GM18519 (cell line): ENCODE data around the gene COL12A1.

Experiments used
- ATAC-seq: cut with Tn5 transposase; IDR thresholded peaks from one replicate; pipeline ENCODE4 v1.9.1; 2021; ENCODE audit warnings: mild to moderate bottlenecking, moderate library complexity; ENCODE audit not compliant: unreplicated experiment, low FRiP score

Gene COL12A1

DNA sequence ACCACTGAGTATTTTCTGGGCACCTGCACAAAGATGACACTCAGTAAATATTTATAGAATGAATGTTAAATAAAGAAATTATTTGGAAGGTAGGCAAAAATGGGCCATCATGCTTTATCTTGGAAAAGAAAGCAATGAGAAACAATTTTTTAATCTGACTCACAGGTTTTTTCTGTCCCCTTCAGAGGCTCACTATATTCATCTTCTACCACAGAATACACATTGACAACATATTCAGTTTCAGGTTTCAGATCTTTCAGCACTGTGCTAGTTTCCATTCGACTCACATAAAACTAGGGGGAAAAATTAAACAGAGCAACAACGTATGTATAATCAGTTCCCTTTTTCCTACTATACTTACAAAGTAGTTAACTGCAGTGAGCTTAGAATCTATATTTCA lies 58.3 kb downstream of the COL12A1 start:
- peak; percentile 96 for ATAC-seq

DNA sequence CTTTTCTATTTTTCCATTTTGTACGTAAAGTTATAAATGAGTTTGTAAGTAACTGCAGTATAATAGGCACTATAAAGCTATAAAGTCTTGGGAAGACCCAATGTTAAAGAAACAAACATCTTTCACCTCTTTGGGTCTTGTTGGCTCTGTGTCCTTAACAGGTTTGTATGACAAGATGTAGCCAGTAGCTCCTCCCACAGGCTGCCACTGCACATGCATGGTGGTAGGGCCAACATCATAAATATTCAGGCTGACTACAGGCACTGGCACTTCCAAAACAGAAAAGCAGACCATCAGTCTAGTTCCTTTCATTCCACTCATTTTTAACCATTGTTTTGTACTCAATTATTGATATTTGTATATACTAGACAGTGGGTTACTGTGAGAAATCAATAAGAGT lies 59.9 kb downstream of the COL12A1 start:
- ATAC-seq = no peak

DNA sequence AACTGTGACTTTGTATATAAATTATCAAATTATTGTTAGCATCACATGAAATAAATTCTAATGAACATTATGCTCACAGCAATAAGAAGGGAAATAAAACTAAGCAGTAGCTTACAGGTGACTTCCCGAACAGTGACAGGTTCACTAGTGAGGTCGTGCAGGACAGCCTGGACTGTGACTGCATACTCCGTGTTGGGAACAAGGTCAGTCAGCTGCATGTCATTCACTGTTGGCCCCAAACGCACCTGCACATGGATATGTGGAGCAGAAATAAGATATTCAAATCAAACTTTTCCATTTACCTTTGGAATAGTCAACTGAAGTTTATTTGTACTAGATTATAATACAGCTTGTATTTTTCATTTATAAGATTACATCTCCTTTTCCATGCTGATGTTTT lies 60.6 kb downstream of the COL12A1 start:
- ATAC-seq = no peak

DNA sequence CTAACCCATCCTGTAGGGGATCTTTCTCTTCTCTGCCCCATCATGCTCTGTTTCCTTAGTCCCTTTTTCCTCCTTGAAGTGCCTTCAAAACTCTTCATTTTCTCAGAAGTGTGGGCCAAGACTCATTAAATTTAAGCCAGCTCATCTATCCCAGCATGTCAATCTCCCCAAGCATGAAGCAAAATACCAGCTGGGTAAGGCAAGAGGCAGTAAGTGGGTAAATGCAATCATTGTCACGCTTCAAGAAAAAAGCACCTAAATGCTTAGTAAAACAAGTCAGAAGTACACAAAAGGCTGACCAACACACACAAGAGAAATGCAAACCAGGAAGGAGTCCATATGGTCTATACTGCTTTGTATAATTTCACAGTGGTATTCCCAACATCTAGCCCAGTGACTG lies 61.5 kb downstream of the COL12A1 start:
- no peak for ATAC-seq

DNA sequence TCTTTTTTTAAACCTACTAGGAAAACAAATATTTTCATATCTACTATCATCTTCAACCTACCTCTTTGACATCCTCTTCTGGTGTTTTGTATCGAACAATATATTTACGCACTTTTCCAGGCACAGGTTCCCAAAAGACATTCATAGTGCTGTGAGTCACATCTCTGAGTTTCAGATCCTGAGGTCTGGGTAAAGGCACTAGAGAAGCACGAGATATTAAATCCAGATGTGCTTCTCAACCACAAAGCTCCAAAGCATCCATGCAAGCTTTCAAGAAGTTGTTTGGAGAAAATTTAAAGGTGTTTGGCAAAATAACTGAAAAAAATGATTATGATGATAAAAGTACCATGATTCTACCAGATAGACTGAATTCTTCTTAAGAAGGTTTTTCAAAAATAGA lies 62.7 kb downstream of the COL12A1 start:
- ATAC-seq = no peak

DNA sequence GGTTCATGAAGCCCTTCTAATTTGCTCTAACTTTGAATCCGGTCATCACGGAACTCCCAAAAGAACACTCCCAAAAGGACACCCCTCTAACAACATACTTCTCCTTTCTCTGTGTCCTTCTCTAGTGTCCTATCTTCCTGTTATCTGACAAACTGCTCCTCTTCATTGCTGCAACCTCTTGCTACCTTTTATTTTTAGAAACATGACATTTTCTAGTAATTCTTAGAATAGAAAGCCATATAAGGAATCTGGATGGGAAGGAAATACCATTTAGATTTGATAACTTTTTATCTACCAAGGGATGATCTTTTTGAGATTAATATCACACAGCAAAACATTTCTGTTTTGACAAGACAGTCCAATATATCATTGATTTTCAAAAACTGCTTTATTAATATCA lies 63.1 kb downstream of the COL12A1 start:
- ATAC-seq = no peak

DNA sequence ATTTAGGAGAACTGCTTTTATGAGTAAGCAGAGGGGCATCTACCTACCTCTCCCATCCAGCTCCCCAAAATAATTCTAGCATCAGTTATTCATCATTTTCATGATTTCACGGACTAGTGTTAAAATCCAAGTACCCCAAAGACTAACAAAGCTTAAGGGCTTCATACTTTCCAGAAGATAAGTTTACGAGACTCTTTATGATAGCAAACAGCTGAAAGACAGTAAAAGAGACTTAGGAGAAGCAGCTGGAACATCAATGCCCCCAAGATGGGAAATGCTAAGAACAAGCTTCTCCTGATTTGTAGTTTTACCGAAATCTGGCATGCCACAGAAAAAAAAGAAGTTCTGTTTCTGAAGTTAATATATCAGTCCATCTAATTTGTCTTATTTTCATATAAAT lies 70.0 kb downstream of the COL12A1 start:
- ATAC-seq = no peak

DNA sequence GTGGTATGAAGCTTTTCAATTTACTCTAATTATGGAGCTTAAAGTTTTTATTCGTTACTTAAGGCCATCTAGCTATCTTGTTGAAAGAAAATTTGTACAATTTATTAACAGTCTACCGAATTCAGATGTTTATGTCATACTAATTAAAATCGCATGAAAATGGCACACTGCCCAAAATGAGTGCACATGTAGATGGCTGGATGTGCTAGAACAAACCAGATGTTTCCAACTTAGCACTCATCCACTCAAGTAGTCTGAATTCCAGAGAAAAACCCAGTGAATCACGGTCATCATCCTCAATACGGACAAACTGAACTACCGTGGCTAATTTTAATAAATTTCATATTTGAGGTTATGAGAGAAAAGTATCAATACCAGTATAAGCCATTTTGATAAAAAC lies 70.4 kb downstream of the COL12A1 start:
- ATAC-seq = no peak

DNA sequence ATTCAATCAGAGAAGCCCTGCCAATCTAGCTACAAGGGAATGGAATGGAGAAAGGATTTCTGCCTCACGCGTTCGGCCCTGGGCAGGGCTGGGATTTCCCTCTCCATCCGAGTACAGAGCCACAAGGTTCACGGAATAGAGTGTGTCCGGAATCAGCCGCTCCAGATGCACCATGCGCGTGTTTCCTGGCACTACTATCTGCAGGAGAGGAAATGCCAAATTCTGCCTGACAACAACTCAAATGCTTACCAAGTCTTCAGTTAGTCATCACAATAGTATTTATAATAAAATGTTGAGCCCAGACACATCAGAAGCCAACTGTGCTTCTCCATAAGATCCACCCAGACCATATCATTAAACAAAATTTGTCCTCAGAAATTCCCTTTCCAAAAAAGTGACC lies 75.1 kb downstream of the COL12A1 start:
- no peak for ATAC-seq

DNA sequence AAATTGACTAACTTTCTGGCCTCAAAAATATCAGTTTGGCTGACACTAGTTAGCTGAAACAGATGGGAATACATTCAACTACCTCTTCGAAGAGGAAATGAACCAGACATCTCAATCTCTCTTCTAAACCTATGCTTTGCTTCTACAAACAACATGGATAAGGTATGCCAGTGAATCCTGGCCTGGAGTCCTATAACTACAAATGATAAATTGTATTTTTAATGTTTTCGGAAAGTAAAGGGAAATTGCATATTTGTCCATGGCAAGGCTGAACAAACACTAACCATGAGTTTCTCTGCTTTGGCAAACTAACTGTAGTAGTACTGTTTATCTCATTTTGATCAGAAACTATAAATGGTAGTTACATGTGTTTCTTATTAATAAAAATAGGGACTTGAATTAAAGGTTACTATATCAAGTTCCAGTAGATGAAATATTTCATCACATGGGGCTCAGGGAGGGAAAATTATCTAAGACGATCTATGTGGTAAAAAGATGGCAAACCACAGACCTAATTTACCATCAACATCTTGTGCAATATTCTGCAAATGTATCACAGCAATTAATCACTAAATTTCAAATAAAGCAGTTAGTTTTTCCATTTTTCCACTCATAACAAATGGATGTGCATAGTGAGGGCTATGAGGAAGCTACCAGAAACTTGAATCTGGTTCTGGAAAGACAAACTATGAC lies 76.8 kb downstream of the COL12A1 start:
- no peak for ATAC-seq

DNA sequence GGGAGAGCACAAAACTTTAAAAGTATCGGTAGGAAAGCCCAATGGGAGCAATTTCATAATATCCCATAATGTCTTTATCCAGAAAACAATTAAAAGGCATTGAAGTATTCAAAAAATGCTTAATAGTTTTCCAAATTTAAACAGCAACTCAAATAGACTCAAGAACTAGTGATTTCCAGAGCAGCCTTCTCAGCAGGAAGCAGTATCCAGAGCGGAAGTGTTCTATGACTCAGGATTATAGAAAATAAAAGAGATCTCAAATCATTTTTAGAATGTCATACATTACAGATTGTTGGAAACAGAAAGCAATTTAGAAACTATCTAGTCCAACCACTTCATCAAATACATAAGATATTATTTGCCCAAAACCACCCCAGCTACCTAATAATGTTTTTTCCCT lies 79.3 kb downstream of the COL12A1 start:
- no peak for ATAC-seq

DNA sequence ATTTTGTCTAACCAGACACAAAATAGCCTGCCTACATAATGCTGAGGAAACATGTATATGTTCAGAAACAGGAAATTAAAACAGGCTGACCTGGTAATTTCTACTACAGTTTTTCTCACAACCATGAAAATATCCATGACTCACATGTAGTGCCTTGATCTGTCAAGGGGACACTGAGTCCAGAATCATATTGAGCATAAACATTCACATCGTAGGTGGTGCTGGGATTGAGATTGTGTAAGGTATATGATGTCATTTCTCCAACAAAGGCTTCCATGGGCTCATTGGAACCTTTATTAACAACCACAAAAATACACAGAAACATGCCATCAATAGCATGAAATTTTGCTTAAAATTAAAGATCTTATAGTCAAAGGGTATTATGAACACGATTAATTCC lies 80.9 kb downstream of the COL12A1 start:
- no peak for ATAC-seq

DNA sequence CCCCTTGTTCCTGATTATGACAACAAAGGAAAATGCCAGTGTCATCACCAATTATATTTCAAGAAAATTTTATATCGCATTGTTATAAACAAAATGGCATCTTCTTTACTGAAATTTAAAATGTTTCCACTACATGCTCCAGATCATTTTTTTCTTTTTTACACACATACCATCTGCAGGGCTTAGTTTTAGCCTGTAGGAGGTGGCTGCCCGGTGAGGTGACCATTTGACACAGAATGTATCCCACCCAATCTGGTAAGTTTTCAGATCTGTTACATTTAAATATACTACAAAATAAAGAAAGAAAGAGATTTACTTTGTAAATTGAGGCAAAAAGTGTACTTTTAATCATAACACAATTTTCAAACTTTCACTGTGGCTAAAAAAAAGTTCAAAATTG lies 81.8 kb downstream of the COL12A1 start:
- ATAC-seq = no peak

DNA sequence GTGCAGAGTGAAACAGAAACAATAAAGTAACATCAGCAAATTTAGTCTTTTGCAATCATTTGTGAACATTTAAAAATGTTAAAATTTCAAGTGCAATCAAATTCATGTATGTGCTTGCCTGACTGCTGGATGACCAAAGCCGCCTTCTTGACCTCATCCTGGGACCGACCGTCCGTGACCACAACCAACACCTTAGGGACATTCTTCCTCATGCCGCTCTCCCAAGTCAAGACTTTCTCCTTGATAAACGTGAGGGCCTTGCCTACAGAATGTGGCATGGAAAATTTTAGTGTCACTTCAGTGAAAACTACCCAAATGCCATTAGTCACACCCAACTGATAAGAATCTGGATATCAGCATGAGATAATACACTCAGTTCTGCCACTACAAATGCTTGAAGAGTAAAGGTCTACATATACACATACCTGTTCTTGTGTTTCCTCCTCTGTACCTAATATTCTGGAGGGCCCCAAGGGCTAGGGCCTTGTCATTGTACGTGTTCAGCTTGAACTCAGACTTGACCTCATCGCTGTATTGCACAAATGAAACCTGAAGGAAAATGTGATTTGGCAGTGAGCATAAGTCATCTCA lies 86.8 kb downstream of the COL12A1 start:
- ATAC-seq = no peak

DNA sequence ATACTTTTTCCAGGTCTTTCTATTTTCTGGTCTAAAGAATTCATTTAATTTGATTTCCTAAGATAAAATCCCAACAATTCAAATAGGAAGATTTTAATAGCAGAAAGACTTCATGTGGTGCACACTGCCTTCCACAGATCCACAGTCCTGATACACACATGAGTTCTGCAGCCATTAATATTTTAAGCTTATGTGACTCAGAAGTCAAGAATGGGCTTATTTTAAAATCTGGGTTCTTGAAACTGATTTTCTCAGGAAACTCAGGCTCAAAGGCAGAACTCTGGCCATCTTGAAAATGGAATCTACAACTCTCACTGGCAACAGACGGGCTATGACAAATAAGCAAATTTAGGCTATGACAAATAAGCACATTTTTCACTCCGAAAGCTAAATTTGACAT lies 88.2 kb downstream of the COL12A1 start:
- no peak for ATAC-seq

DNA sequence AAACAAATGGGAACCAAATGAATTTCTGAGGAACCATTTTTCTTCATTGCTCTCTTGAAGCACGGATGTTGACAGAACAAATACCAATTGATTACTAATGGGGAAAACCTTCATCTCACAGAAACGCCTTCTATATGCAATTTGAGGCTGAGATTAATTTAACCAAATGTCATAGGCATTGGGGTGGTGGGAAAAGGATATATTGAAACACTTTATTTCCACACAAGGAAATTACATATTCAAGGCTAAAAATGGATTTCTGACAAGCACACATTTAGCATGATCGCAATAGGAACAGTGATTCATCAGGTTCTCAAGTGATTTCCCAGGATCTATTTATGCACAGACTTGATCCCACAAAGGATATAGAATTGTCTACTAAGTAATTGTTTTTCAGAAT lies 88.9 kb downstream of the COL12A1 start:
- no peak for ATAC-seq

DNA sequence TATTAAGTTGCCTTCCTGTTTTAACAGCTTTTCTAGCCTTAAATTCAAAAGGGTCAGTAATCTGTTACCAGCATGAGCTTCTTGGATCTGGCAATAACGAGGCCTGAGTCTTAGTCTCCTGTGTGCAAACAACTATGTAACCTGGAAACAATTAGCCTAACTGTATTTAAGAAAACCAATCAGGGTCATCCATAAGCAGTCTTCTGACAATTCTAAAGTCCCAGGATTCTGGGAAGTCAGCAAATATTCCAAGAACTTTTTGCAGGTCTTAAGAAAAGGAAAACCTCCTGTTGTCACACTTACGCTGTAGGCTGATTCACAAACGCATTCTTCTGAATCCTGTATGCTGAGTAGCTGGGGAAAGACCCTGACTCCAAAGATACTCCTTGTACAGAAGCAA lies 90.4 kb downstream of the COL12A1 start:
- ATAC-seq = no peak

DNA sequence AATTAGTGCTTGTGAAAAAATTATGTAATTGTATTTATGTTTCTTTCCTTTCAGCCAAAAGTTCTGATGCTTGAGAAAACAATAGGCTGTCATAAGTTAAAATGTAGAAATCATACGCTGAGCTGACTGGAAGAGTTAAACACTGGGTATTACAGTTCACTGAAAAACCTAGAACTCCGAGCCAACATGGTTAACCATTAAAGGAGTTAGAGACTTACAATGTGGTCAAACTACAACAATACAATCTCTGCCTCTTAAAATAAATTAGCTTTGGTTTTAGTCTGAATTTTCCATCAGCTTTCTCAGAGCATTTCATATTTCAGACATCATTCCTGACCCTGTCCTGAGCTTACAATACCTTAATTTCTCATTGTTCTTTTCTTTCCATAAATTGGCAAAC lies 91.0 kb downstream of the COL12A1 start:
- ATAC-seq = no peak

DNA sequence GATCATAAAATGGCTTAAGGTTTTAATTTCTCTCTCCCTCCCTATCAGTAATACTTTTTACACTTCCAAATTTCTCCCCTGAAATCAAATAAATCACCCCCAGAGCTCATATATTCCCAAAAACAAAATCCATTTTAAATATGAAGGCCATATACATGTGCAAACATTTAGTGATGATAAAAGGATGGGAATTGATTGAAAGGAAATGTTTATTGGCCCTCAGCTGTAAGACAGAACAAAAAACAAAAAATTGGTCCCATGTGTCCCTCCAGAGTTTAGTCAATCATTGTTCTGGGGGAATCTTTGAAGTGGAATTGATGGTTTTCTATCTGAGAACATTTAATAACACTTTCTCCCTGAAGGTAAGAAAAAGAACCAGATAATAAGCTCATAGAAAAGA lies 91.7 kb downstream of the COL12A1 start:
- ATAC-seq = no peak

DNA sequence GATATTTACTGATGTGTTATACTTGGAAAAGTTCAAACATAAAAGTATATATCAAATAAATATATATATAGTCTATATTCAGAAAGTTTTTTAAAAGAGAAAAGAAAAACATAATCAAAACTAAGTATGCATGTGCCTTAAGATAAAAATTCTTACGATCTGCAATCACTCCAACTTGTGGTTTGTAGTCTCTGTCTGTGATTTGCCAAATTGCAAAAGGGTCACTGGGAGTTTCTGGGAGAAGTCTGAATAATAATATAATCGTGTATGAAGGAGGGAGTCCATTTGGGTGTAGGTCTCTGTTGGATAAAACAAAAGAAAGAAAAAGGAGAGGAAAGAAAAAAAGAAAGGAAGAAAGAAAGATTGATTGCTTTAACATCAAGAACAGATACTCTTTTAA lies 92.4 kb downstream of the COL12A1 start:
- ATAC-seq = no peak

DNA sequence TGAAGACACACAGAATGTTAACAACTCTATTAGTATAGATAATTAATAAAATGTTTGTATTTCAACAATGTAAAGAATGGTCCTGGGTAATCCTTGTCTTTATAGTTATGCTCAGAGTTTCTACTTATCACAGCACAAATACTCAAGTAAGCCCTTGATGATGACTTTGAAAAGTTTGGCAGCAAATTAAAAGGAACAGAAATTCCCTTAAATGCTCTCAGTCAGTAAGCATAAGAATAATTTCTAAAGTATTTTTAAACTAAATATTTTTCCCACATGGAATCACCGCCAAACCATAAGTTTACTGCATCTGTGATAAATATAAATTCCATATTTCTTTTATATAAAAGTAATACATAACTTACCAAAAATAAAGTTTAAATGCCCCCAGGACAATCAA lies 96.1 kb downstream of the COL12A1 start:
- ATAC-seq = no peak

DNA sequence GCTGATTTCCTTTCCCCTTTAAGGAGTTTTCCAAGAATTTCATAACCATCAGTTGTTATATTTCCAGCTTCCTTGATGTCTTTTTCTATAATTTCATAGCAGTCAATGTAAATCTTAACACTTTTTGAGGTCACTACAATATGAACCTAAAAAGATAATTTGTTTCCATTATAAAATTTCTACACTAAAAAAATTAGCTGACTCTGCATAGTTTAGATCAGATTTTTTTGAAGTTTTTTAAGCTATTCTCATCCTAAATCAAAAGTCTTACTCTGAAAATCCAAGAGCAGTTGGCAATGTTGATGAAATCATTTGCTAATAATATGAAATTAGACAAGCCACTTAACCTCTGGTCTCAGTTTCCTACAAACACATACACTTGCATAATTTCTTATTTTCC lies 96.8 kb downstream of the COL12A1 start:
- no peak for ATAC-seq
